HG03354 (cell line): ENCODE data around the gene ZNF154.
"Not testable (repeated sequence)": the region's sequence is repeated elsewhere in the genome, so short reads cannot be mapped to it uniquely, and the experiment has no call there.

Experiments used
- ATAC-seq: cut with Tn5 transposase; IDR thresholded peaks from one replicate; pipeline ENCODE4 v1.9.1; 2021; ENCODE audit warnings: mild to moderate bottlenecking; ENCODE audit not compliant: unreplicated experiment, poor library complexity, severe bottlenecking

Gene ZNF154

DNA sequence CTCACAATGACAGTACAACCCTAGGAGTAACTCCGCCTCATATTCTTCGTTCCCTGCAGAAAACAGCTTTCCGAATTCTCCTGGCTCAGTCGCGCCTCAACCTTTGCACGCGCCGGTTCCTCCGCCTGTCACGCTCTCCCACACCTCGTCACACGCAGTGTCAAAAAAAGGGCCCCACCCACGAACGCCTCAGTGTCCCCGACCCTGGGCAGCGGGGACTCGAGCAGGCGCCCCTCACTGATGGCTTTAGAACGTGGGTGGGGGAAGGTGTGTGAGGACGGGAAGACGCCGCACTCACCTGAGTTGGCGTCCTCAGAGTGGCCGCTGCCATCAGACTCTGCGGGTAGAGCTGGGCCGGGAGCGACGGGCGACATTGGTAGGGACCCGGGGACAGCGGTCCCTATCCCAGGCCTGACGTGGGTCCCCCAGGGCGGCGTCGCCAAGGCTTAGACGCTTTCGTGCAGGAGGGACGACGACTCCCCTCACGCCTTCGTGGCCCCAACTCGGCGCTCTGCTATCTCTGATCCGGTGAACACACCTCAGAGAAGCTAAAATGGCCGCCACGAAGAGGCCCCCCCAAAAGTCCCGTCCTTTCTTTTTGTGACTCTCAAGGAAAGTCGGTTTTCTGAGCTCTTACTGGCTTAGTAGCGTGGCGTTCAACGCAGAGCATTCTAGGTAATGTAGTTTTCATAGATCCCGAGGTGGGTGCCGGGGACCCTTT, at the start of gene ZNF154:
ZNF154 (minus strand) TSS at position 564 of the 721 bp plus-strand sequence; CDS start at position 331, 233 bp downstream.
- no peak for ATAC-seq

DNA sequence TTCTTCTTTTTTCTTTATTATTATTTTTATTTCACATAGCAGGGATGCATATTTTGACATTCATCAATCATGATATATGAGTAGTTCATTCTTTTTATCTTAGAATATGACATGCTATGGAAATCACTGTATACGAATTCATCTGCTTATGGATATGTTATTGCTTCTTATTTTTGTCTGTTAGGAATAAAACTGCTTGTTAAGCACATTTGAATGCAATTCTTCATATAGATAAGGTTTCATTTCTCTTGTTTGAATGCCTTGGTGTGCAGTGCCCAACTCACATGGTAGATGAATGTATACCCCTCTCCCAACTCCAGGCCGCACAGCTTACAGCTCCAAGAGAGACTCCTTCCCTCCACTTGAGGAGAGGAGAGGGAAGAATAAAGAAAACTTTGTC, 48.9 kb upstream of the ZNF154 start:
- no peak for ATAC-seq

DNA sequence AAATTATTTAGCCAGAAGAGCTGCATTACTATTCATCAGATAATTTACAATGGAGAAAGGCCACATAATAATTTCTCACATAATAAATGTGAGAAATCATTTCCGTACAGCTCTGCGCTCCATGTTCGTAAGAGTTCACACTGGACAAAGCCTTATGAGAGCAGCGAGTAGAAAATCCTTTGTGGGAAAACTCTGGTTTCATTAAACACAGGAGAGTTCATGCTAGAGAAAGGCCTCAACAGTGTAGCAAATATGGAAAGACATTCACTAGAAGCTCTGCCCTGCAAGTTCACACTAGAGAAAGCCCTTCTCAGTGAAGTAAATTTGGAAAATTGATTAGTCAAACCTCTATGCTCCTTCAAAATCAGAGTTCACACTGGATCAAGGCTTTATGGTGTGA, 46.0 kb upstream of the ZNF154 start:
- no peak for ATAC-seq

DNA sequence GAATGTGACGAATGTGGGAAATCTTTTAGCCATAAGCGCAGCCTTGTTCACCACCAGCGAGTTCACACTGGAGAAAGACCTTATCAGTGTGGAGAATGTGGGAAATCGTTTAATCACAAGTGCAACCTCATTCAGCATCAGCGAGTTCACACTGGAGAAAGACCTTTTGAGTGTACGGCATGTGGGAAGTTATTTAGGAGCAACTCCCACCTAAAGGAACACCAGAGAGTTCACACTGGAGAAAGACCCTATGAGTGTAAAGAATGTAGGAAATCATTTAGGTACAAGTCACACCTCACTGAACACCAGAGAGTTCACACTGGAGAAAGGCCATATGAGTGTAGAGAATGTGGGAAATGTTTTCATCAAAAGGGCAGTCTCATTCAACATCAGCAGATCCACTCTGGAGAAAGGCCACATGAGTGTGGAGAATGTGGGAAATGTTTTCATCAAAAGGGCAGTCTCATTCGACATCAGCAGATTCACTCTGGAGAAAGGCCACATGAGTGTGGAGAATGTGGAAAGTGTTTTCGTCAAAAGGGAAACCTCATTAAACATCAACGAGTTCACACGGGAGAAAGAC, 45.2 kb upstream of the ZNF154 start:
- no peak for ATAC-seq

DNA sequence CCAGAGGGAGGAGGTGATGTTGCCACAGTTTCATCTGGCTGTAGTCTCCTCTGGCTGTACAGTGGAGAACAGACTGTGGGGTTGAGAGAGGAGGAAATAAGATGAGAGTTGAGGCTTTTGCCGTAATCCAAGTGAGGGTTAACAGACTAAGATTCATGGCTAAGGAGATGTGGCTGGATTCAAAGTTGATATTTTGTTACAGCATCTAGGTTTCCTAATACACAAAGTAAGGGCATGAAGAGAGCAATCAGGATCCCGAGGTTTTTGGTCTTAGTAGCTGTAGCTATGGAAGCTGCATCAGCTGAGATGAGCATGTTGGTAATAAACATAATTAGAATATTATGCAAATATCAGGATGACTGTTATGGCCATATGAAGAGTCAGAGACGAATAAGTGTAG, 39.0 kb upstream of the ZNF154 start:
- ATAC-seq: no peak

DNA sequence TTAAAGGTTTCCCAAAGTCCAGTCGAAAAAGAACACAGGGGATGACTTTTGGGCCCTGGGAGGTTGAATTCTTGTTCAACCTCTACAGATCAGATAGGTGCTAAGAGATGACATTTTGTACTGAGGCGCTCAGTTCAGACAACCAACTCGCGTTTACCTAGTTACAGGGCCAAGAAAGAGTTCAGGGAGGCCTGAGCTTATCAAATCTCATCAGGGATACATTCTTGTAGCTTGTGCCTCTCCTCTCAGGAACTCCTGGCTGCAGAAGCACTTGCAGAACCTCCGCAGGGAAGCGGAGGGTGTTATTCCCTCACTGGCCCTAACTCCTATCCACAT, 38.4 kb upstream of the ZNF154 start:
- no peak for ATAC-seq

DNA sequence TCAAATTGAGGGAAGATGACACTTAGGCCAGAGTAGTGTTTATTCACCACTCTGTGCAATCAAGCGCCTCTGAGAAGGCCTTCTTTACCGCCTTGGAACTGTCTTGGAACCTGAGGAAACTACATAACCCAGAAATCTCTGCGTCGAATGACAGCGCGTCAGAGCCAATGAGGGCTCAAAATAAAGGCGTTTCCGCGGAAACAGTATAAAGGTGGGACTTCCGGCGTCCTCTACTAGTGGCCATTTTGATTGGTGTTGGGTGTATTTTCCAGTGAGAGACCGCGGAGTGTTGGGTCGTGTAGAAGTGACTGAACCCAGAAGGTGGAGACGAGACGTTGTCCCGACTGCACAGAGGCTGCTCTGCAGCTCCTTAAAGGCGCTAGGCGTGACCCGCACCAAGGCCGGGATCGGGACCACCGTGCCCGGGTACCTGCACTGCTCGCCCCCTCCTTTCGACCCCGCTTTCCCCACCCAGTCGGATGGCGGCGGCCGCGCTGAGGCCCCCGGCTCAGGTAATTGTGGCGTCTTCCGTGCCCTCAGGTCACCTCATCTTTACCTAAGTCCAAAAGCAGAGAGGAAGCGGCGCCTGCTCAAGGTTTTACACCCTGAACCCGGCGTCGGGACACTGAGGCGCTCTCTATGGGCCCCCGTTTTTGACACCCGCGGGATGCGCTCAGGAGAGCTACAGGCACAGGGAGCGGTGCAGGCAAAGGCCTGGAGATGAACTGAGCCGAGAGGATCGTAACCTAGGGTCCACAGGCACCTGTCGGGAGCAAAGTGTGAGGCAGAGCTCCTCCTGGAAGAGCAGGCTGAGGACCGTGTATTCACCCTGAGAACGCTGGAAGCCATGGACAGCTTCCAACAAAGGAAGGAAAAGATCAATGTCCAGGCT, 37.8 kb upstream of the ZNF154 start, which contains the start of gene ZNF776:
ZNF776 (plus strand) TSS at position 236 of the 892 bp plus-strand sequence; CDS start at position 480, 244 bp downstream.
- peak; percentile 97 for ATAC-seq

DNA sequence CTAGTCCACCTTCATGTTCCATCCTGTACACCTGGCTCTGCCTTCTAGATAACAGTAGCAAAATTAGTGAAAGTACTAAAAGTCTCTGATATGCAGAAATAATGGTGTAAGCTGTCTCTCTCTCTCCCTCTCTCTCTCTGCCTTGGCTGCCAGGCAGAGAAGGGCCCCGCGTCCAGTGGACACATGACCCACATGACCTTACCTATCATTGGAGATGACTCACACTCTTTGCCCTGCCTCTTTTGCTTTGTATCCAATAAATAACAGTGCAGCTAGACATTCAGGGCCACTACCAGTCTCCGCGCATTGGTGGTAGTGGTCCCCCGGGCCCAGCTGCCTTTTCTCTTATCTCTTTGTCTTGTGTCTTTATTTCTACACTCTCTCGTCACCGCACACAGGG, 29.8 kb upstream of the ZNF154 start:
- ATAC-seq: not testable (repeated sequence)

DNA sequence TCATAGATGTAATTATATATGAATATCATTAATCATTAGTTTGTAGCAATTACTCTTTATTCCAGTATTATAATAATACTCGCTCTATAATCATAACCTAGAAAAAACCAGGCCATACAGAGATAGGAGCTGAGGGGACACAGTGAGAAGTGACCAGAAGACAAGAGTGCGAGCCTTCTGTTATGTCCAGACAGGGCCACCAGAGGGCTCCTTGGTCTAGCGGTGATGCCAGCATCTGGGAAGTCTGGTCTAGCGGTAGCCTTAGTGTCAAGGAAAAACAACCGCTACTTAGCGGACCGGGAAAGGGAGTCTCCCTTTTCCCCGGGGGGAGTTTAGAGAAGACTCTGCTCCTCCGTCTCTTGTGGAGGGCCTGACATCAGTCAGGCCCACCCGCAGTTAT, 29.3 kb upstream of the ZNF154 start:
- not testable (repeated sequence) for ATAC-seq

DNA sequence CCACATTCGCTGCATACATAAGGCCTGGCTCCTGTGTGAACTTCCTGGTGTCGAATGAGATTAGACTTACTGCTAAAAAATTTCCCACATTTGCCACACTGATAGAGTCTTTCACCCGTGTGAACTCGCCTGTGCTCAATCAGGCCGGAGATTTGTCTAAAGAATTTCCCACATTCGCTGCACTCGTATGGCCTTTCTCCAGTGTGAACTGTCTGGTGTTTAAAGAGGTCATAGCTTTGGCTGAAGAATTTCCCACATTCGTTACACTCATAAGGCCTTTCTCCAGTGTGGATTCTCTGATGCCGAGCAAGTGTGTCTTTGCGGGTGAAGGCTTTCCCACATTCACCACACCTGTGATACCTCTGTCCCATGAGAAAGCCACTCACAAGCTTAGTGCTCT, 11.9 kb upstream of the ZNF154 start:
- no peak for ATAC-seq

DNA sequence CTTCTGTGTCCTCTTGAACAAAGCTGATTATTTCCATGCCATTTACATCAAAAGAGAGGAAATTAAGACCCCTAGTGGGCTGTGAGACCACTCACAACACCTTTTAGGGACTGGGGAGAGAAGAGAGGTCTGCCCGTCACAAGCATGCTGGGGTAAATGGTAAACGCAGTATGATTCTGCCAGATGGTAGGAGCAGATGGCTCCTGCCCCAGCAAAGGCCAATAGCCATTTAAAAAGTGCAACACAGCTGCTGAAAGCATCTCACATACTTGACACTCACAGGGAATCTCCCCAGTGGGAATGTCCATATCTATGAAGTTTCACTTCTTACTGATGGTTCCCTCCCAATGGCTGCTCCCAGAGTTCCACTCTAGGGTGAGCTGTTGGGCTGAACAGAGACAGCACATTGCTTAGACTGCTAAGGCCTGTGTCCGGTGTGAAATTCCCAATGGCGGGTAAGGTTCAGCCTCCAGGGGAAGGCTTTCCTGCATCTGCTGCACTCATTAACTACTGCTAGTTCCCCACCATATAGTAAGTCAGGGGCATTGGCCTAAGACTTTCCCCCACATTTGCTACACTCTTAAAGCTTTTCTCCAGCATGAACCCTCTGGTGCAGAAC, 11.0 kb upstream of the ZNF154 start:
- ATAC-seq: no peak

DNA sequence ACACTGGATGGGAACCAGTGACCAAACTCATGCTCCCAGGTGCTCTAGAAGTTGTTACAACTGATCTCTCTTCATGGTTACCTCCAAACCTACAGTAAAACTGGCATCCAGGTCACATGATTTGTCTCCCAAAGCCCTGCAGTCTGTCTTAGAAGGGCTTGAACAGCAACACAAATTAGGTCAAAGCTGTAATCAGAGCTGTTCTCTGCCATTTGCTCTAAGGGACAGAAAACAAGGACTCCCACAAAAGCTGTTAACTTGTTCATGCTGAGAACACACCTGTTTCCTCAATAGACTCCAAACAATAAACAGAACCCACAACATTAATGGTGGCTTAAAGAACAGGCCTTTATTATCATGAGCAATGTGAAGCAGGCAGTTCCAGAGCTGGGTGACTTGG, 10.4 kb upstream of the ZNF154 start:
- ATAC-seq: no peak

DNA sequence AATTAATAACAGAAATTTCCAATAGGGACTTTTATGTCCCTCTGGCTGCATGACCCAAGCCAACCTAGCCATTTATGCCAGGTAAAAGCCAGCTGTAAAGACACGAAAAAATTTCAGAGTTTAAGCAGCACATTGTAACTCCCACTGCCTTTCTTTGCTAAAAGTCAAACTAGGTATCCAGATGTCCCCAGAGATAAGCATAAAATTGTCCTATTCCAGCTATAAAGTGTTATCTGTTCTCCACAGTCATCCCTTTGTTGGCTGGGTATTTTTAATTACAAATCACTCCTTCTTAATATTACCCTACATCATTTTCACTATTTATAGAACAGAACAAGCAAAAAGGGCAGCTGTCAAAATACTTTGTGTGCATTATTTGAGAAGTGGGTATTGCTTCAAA, 3.2 kb upstream of the ZNF154 start:
- ATAC-seq: no peak

DNA sequence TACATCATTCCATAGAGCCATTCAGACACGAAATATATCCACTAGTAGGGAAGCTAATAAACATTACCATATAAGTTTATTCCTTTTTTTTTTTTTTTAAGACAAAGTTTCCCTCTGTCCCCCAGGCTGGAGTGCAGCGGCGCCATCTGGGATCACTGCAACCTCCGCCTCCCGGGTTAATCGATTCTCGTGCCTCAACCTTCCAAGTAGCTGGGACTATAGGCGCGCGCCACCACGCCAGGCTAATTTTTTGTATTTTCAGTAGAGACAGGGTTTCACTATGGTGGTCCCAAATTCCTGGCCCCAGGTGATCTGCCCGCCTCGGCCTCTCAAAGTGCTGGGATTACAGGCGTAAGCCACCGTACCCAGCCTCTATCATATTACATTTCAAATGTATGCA, 612 bp upstream of the ZNF154 start:
- no peak for ATAC-seq

DNA sequence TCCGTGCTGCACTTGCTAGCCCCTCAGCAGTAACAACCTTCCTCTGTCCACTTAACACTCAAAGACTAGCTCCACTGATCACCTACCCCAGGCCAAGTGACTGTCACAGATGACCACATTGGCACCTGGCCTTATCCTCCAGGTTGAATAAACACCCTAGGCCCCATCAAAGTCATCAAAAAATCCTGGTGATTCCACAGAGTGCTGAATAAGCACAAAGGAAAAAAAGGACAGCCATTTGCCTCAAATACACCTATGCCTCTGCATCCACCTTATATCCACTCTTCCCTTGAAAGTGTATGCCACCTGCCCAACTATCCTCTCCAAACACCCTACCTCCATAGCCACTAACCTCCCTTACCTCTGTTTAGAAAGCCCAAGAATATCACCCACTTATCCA, 2.7 kb downstream of the ZNF154 start:
- ATAC-seq: no peak

DNA sequence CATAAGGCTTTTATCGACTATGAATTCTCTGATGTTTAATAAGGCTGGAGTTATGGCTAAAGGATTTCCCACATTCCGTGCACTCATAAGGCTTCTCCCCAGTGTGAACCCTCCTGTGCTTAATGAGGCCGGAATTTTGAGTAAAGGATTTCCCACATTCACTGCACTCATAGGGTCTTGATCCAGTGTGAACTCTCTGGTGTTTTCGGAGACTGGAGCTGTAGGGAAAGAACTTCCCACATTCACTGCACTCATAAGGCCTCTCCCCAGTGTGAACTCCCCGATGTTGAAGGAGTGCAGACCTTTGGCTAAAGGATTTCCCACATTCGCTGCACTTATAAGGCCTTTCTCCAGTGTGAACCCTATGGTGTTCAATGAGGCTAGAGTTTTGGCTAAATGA, 7.4 kb downstream of the ZNF154 start:
- ATAC-seq: no peak

DNA sequence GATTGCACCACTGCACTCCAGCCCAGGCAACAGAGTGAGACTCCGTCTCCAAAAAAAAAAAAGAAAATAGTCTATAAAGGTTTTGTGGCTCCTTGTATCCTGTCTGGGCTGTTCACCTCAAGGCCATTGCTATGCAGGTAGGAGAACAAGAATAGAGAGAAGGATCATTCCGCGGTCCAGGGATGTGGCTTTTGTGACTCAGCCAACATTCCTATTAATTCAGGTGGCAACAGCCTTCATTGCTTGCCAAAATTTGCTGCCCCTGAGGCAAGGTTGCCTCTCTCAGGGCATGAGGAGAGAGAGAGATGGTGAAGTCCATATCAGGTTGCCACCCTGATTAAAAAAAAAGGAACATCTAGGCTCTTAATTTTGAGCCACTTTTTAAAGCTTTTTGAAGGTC, 19.3 kb downstream of the ZNF154 start:
- no peak for ATAC-seq

DNA sequence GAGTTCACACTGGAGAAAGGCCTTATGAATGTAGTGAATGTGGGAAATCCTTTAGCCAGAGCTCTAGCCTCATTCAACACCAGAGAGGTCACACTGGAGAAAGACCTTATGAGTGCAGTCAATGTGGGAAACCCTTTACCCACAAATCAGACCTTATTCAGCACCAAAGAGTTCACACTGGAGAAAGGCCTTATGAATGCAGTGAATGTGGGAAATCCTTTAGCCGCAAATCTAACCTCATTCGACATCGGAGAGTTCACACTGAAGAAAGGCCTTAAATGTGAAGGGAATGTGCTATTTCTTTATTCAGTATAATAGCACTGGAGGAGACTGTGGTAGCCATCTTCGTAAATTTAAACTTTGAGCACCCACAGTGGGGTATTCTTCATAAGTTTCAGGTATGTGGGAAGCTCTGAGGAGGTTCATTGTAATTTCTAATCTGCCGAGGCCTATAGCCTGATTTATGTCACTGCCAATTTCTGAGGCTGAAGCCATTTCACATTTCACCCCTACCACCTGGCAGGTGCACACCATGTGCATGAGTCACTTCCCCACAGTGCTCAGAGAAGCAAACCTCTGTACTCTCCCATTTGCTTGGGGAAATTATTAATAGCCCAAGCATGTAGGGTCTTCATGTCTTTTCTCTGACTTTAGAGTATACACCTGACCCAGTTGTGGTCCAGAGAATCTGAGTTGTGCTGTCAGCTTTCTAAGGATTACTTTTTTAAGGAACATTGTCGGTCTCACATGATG, 20.8 kb downstream of the ZNF154 start:
- ATAC-seq: no peak

DNA sequence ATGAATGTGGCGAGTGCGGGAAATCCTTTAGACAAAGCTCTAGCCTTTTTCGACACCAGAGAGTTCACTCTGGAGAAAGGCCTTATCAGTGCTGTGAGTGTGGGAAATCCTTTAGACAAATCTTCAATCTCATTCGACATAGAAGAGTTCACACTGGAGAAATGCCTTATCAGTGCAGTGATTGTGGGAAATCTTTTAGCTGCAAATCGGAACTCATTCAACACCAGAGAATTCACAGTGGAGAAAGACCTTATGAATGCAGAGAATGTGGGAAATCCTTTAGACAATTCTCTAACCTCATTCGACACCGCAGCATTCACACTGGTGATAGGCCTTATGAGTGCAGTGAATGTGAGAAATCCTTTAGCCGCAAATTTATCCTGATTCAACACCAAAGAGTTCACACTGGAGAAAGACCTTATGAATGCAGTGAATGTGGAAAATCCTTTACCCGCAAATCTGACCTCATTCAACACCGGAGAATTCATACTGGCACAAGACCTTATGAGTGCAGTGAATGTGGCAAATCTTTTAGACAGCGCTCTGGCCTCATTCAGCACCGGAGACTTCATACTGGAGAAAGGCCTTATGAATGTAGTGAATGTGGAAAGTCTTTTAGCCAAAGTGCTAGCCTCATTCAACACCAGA, 21.5 kb downstream of the ZNF154 start:
- no peak for ATAC-seq
